Progenitor cell of endocrine pancreas (in vitro differentiated cells): ENCODE data around the gene PRKN. TPM values are rescaled to one million over a fixed set of nuclear protein-coding genes. Genes with fewer than 3 reads are reported as not detected.
A peak's percentile ranks its signal among the peaks of the same experiment; 100 is the strongest.

Experiments
- DNase-seq: peaks from one replicate; pipeline ENCODE4 v3.0.0; 2021; ENCODE audit warnings: low spot score; ENCODE audit not compliant: unreplicated experiment
- H3K27ac Mint-ChIP-seq: 2 replicates; pipeline ENCODE4 v1.8.0; 2021; ENCODE audit warnings: mild to moderate bottlenecking, moderate library complexity, mixed read lengths
- H3K27me3 Mint-ChIP-seq: 2 replicates; pipeline ENCODE4 v1.8.0; 2021; ENCODE audit warnings: mixed read lengths
- H3K36me3 Mint-ChIP-seq: 2 replicates; pipeline ENCODE4 v1.8.0; 2022; ENCODE audit warnings: mixed read lengths; ENCODE audit not compliant: insufficient read depth
- H3K4me1 Mint-ChIP-seq: 2 replicates; pipeline ENCODE4 v1.8.0; 2021; ENCODE audit warnings: low read depth, mixed read lengths
- H3K4me3 Mint-ChIP-seq: 2 replicates; pipeline ENCODE4 v1.8.0; 2021; ENCODE audit warnings: low read depth, mild to moderate bottlenecking, moderate library complexity, mixed read lengths
- H3K9me3 Mint-ChIP-seq: 2 replicates; pipeline ENCODE4 v1.8.0; 2021; ENCODE audit warnings: low read depth, mixed read lengths
- total RNA-seq: library from RNA; stranded (reverse); gene quantifications from 2 replicates; pipeline ENCODE4 v1.2.1, GENCODE V29; 2021
- TF ChIP-seq, protein P1 (sequence below): fragments of 200-600 bp; sonication (generic); IDR thresholded peaks from one replicate; pipeline ENCODE4 v1.5.0; 2021; ENCODE audit warnings: antibody characterized with exemption, mild to moderate bottlenecking; ENCODE audit not compliant: unreplicated experiment

The PRKN gene
- total RNA-seq, 1 donor from 2014 or later, result 4.6 TPM

DNA sequence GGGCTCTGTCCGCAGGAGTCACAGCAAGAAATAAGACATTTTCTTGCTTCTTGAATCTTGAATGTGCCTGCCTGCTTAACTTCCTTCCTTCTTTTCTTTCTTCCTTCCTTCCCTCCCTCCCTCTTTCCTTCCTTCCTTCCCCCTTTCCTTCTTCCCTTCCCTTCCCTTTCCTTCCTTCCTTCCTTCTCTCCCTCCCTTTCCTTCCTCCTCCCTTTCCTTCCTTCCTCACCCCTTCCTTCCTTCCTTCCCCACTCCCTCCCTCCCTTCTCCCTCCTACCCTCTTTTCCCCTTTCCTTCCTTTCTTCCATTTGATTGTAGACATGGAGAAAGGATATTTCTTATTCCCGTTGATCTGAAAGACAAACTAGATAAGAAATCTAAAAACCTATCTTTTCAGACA is 1016.9 kb downstream of the PRKN start:
- Mint-ChIP-seq H3K27ac (no peak overlapping the region), H3K9me3 (peaks cover 5% of the 10 kb centered on the region), H3K4me1 (no peaks in the 10 kb centered on the region), H3K36me3 (no peaks in the 10 kb centered on the region), H3K4me3 (no peak overlapping the region), H3K27me3 (peaks cover 2% of the 10 kb centered on the region)
- TF ChIP-seq, protein P1, sequence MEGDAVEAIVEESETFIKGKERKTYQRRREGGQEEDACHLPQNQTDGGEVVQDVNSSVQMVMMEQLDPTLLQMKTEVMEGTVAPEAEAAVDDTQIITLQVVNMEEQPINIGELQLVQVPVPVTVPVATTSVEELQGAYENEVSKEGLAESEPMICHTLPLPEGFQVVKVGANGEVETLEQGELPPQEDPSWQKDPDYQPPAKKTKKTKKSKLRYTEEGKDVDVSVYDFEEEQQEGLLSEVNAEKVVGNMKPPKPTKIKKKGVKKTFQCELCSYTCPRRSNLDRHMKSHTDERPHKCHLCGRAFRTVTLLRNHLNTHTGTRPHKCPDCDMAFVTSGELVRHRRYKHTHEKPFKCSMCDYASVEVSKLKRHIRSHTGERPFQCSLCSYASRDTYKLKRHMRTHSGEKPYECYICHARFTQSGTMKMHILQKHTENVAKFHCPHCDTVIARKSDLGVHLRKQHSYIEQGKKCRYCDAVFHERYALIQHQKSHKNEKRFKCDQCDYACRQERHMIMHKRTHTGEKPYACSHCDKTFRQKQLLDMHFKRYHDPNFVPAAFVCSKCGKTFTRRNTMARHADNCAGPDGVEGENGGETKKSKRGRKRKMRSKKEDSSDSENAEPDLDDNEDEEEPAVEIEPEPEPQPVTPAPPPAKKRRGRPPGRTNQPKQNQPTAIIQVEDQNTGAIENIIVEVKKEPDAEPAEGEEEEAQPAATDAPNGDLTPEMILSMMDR, result no peak
- no peak for DNase-seq

DNA sequence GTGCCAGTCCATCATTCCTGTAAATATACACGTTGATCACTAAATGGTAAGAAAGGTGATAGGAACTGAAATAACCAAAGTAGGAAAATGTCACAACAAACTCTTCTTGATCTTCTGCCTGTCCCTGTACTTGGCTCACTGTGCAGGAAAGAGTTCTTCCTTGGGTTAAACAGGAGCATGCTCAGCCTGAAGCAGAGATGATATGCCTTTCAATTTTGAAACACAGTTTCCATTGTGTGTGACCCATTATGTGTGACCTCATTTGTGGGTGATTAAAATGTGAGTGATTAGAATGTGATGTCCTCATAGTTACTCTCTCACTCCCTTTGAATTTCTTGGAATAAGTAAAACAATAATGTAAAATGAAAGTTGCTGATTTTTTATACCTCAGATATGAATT is 1026.5 kb downstream of the PRKN start:
- H3K4me3 Mint-ChIP-seq, result no peak overlapping the region
- TF ChIP-seq, protein P1, result no peak
- no peak overlapping the region for H3K27ac Mint-ChIP-seq
- no peaks in the 10 kb centered on the region for H3K4me1 Mint-ChIP-seq
- H3K36me3 Mint-ChIP-seq, result no peaks in the 10 kb centered on the region
- peaks cover 4% of the 10 kb centered on the region for H3K9me3 Mint-ChIP-seq
- H3K27me3 Mint-ChIP-seq, result peaks cover 2% of the 10 kb centered on the region
- no peak for DNase-seq

DNA sequence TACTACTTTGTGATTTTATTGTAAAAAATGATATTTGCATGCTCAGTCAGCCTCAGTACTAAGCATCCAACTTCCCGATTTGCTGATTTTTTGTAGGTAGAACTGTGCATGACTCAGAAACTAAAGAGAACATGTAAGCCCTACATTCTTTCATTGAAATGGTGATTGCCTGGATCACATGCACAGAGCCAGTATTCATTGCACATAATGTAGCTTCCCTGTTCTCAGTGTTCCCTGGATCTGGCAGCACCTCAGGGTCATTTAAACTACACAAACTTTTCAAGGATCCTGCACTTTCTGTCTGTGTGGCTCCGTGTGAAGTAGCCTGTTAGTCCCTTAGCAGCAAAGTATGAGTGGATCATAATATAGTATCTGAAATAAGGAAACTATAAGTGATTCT is 1030.8 kb downstream of the PRKN start:
- H3K9me3 Mint-ChIP-seq, result peaks cover 4% of the 10 kb centered on the region
- H3K4me3 Mint-ChIP-seq, result no peak overlapping the region
- no peak overlapping the region for H3K27ac Mint-ChIP-seq
- TF ChIP-seq, protein P1, result no peak
- H3K36me3 Mint-ChIP-seq, result no peaks in the 10 kb centered on the region
- DNase-seq, result no peak
- no peaks in the 10 kb centered on the region for H3K27me3 Mint-ChIP-seq
- H3K4me1 Mint-ChIP-seq, result no peaks in the 10 kb centered on the region

DNA sequence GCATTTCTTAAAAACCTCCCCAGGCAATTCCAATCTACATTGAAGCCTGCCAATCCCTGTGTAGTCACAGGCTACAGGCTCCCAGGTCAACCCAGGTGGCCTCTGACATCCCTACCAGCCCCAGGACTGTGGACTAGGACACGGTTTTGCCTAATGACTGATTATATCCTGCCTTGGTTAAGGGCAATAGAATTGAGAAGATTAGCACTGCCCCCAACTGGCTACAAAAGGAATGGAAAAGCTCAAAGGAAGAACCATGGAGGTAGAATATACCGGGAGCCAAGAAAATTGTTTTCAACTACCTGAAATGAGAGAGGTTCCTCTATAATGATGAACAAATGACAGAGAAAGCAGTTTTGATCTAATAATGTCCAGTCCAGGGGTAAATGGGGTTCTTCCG is 1032.6 kb downstream of the PRKN start:
- H3K4me3 Mint-ChIP-seq, result no peak overlapping the region
- TF ChIP-seq, protein P1, result peak; percentile 29
- no peak overlapping the region for H3K27ac Mint-ChIP-seq
- no peaks in the 10 kb centered on the region for H3K4me1 Mint-ChIP-seq
- H3K9me3 Mint-ChIP-seq, result peaks cover 4% of the 10 kb centered on the region
- no peaks in the 10 kb centered on the region for H3K36me3 Mint-ChIP-seq
- no peak for DNase-seq
- H3K27me3 Mint-ChIP-seq, result no peaks in the 10 kb centered on the region

DNA sequence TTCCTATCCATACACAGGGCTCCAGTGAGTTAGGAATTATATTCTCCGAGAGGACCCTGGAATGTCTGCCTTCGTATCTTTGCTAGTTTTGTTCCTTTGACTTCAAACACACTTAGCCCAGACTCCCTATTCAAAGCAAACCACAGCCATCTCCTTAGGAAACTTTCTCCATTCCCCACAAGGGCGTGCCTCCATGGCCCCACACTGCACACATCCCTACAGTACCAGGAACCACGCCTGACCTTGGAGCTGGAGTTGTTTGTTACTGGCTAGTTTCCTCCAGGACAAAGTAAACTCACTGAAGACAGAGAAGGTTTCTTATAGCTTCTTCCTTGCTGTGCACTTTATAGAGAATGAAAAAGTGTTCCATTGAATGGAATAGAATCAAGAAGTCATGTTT is 1040.9 kb downstream of the PRKN start:
- Mint-ChIP-seq H3K4me1 (no peaks in the 10 kb centered on the region), H3K36me3 (no peaks in the 10 kb centered on the region), H3K9me3 (no peaks in the 10 kb centered on the region), H3K27me3 (no peaks in the 10 kb centered on the region), H3K4me3 (no peak overlapping the region), H3K27ac (no peak overlapping the region)
- DNase-seq, result no peak
- TF ChIP-seq, protein P1, result no peak
